ENCODE results near the gene CCDC134. TPM values are rescaled to one million over a fixed set of nuclear protein-coding genes. Genes with fewer than 3 reads are reported as not detected.

The CCDC134 gene
- total RNA-seq, 1 donor: 8.3 TPM

GRCh38 chr22:41772645-41773044 is 27.8 kb upstream of the CCDC134 start:
- H4K20me1 ChIP-seq (ENCODE audit: insufficient read depth, low read length): no peaks in the 10 kb centered on the region
- peaks cover 4% of the 10 kb centered on the region for H3K27me3 ChIP-seq (ENCODE audit: insufficient read depth, low read length)
- no peaks in the 10 kb centered on the region for H3K4me1 ChIP-seq (ENCODE audit: insufficient read depth, low read length)
- H3K36me3 ChIP-seq (ENCODE audit: insufficient read depth, low read length): no peaks in the 10 kb centered on the region
- DNase-seq (ENCODE audit: insufficient read length, low spot score, missing footprints): no peak
- H3K79me2 ChIP-seq (ENCODE audit: insufficient read depth, low read length): no peaks in the 10 kb centered on the region
- H3K4me2 ChIP-seq (ENCODE audit: insufficient read depth, low read length): no peak overlapping the region
- no peak overlapping the region for H3K27ac ChIP-seq (ENCODE audit: low read depth, low read length)
- no peak overlapping the region for H2AFZ ChIP-seq (ENCODE audit: low read length)
- H3K4me3 ChIP-seq (ENCODE audit: insufficient read depth, low read length): no peak overlapping the region
- no peaks in the 10 kb centered on the region for H3K9me3 ChIP-seq (ENCODE audit: low read depth, low read length)
- TF ChIP-seq, protein P1, sequence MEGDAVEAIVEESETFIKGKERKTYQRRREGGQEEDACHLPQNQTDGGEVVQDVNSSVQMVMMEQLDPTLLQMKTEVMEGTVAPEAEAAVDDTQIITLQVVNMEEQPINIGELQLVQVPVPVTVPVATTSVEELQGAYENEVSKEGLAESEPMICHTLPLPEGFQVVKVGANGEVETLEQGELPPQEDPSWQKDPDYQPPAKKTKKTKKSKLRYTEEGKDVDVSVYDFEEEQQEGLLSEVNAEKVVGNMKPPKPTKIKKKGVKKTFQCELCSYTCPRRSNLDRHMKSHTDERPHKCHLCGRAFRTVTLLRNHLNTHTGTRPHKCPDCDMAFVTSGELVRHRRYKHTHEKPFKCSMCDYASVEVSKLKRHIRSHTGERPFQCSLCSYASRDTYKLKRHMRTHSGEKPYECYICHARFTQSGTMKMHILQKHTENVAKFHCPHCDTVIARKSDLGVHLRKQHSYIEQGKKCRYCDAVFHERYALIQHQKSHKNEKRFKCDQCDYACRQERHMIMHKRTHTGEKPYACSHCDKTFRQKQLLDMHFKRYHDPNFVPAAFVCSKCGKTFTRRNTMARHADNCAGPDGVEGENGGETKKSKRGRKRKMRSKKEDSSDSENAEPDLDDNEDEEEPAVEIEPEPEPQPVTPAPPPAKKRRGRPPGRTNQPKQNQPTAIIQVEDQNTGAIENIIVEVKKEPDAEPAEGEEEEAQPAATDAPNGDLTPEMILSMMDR (IDR thresholded peaks at IDR 0.05; ENCODE audit: extremely low read depth, low read depth, low read length): no peak

DNA sequence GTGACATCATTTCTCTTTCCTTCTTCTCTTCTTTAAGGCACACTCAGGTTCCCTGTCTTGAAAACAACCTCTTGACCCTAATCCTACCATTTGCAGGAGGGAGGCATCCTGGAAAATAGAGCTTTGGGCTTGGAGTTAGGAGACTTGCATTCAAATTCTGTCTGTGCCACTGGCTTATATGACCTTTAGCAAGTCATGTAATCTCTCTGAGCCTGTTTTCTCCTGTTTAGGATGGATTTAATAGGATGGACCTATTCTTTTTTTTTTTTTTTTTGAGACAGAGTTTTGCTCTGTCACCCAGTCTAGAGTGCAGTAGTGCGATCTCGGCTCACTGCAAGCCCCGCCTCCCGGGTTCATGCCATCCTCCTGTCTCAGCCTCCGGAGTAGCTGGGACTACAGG is 25.1 kb upstream of the CCDC134 start:
- TF ChIP-seq, protein P1 (IDR thresholded peaks at IDR 0.05; ENCODE audit: extremely low read depth, low read depth, low read length): no peak
- Histone ChIP-seq H3K4me3 (ENCODE audit: insufficient read depth, low read length) (no peak overlapping the region), H3K4me1 (ENCODE audit: insufficient read depth, low read length) (no peaks in the 10 kb centered on the region), H3K27ac (ENCODE audit: low read depth, low read length) (no peak overlapping the region), H3K36me3 (ENCODE audit: insufficient read depth, low read length) (no peaks in the 10 kb centered on the region), H3K9me3 (ENCODE audit: low read depth, low read length) (no peaks in the 10 kb centered on the region), H3K27me3 (ENCODE audit: insufficient read depth, low read length) (peaks cover 4% of the 10 kb centered on the region), H4K20me1 (ENCODE audit: insufficient read depth, low read length) (no peaks in the 10 kb centered on the region), H2AFZ (ENCODE audit: low read length) (no peak overlapping the region), H3K4me2 (ENCODE audit: insufficient read depth, low read length) (no peak overlapping the region), H3K79me2 (ENCODE audit: insufficient read depth, low read length) (no peaks in the 10 kb centered on the region)
- no peak for DNase-seq (ENCODE audit: insufficient read length, low spot score, missing footprints)

- H3K36me3 ChIP-seq (ENCODE audit: insufficient read depth, low read length): no peaks in the 10 kb centered on the region
- no peaks in the 10 kb centered on the region for H3K79me2 ChIP-seq (ENCODE audit: insufficient read depth, low read length)
- H3K4me3 ChIP-seq (ENCODE audit: insufficient read depth, low read length): no peak overlapping the region
- no peak overlapping the region for H3K27ac ChIP-seq (ENCODE audit: low read depth, low read length)
- no peak overlapping the region for H2AFZ ChIP-seq (ENCODE audit: low read length)
- no peaks in the 10 kb centered on the region for H3K4me1 ChIP-seq (ENCODE audit: insufficient read depth, low read length)
- H3K9me3 ChIP-seq (ENCODE audit: low read depth, low read length): no peaks in the 10 kb centered on the region
- H4K20me1 ChIP-seq (ENCODE audit: insufficient read depth, low read length): no peaks in the 10 kb centered on the region
- peaks cover 4% of the 10 kb centered on the region for H3K27me3 ChIP-seq (ENCODE audit: insufficient read depth, low read length)
- TF ChIP-seq, protein P1 (IDR thresholded peaks at IDR 0.05; ENCODE audit: extremely low read depth, low read depth, low read length): no peak
- no peak overlapping the region for H3K4me2 ChIP-seq (ENCODE audit: insufficient read depth, low read length)
- DNase-seq (ENCODE audit: insufficient read length, low spot score, missing footprints): no peak
Measured at GRCh38 chr22:41775976-41776375, 24.5 kb upstream of the CCDC134 start.

DNA sequence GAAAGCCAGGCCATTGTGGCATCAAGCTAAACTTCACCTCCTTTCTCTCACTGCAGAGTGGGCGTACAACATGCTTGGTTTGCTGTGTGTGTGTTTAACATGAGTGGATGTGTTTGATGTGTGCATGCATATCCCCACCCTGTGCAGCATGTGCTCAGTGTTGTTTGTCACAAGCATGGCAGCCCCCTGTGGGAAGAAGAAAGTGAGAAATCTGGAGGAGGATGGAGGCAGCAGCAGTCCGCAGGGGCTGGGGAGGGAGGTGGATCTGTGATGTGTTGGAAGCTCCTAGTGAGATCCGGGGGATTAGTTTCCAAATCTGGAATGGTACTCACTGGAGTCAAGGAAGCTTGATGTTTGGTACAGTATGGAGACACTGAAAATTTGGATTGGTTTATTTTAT is 24.1 kb upstream of the CCDC134 start:
- DNase-seq (ENCODE audit: insufficient read length, low spot score, missing footprints): no peak
- TF ChIP-seq, protein P1 (IDR thresholded peaks at IDR 0.05; ENCODE audit: extremely low read depth, low read depth, low read length): no peak
- H3K27me3 ChIP-seq (ENCODE audit: insufficient read depth, low read length): peaks cover 4% of the 10 kb centered on the region
- H3K4me1 ChIP-seq (ENCODE audit: insufficient read depth, low read length): no peaks in the 10 kb centered on the region
- no peak overlapping the region for H3K27ac ChIP-seq (ENCODE audit: low read depth, low read length)
- no peaks in the 10 kb centered on the region for H3K9me3 ChIP-seq (ENCODE audit: low read depth, low read length)
- H3K4me2 ChIP-seq (ENCODE audit: insufficient read depth, low read length): no peak overlapping the region
- H3K79me2 ChIP-seq (ENCODE audit: insufficient read depth, low read length): no peaks in the 10 kb centered on the region
- H4K20me1 ChIP-seq (ENCODE audit: insufficient read depth, low read length): no peaks in the 10 kb centered on the region
- no peaks in the 10 kb centered on the region for H3K36me3 ChIP-seq (ENCODE audit: insufficient read depth, low read length)
- H2AFZ ChIP-seq (ENCODE audit: low read length): no peak overlapping the region
- no peak overlapping the region for H3K4me3 ChIP-seq (ENCODE audit: insufficient read depth, low read length)

All from osteoblast (primary cell).